Upper lobe of left lung (tissue), 6 donors: ENCODE measurements around the gene CHST8. TPM values are rescaled to one million over a fixed set of nuclear protein-coding genes. Genes with fewer than 3 reads are reported as not detected.

Source experiments
- ATAC-seq, 2 donors: fragments of 200-7000 bp; cut with Tn5 transposase; one replicate each; pipeline ENCODE4 v1.9.1; 2022; ENCODE audit warnings: mild to moderate bottlenecking in 2 of 2, moderate library complexity in 2 of 2; ENCODE audit not compliant: low FRiP score in 2 of 2
- DNase-seq, 2 donors: peaks; one replicate each; pipeline ENCODE4 v3.0.0-alpha.2; 2019 to 2020
- H3K27ac ChIP-seq, 4 donors: fragments of 200-600 bp; sonication (generic); one replicate each; pipeline ENCODE4 v1.5.1; 2016 to 2019
- H3K27me3 ChIP-seq, 4 donors: fragments of 200-600 bp; sonication (generic); one replicate each; pipeline ENCODE4 v1.5.1; 2017 to 2019
- H3K36me3 ChIP-seq, 4 donors: fragments of 200-600 bp; sonication (generic); one replicate each; pipeline ENCODE4 v1.5.1; 2016 to 2019
- H3K4me1 ChIP-seq, 4 donors: fragments of 200-600 bp; sonication (generic); one replicate each; pipeline ENCODE4 v1.5.1; 2018 to 2019
- H3K4me3 ChIP-seq, 4 donors: fragments of 200-600 bp; sonication (generic); one replicate each; pipeline ENCODE4 v1.5.1; 2017 to 2019; ENCODE audit warnings: mild to moderate bottlenecking in 2 of 4, moderate library complexity in 1 of 4
- H3K9me3 ChIP-seq, 4 donors: fragments of 200-600 bp; sonication (generic); one replicate each; pipeline ENCODE4 v1.5.1; 2018 to 2019
- CTCF ChIP-seq, 6 experiments: fragments of 450-650 bp in 4 of 6; fragments of 200-600 bp in 2 of 6; sonication (generic) in 2 of 6; IDR thresholded peaks; one replicate each; pipeline ENCODE4 v1.5.1; 2016 to 2019; ENCODE audit warnings: antibody characterized with exemption in 6 of 6
- EP300 ChIP-seq, 4 donors: sonication (generic); formaldehyde crosslinking; IDR thresholded peaks; one replicate each; pipeline ENCODE4 v1.5.1; 2017; ENCODE audit warnings: antibody characterized with exemption in 4 of 4, control low read depth in 2 of 4
- POLR2A ChIP-seq, 4 donors: fragments of 450-650 bp; IDR thresholded peaks; one replicate each; pipeline ENCODE4 v1.5.1; 2016 to 2017; ENCODE audit warnings: antibody characterized with exemption in 4 of 4, mild to moderate bottlenecking in 2 of 4
- POLR2AphosphoS5 ChIP-seq, 2 donors: sonication (generic); formaldehyde crosslinking; IDR thresholded peaks; one replicate each; pipeline ENCODE4 v1.5.1; 2017; ENCODE audit warnings: antibody characterized with exemption in 2 of 2
- WGBS, 2 donors: methylation state at CpG; one replicate each; pipeline ENCODE4 v1.1.5; 2017 to 2018; 5-methylcytosine and 5-hydroxymethylcytosine counted together
- total RNA-seq, 6 donors: library from RNA; depleted of rRNA in 4 of 6; stranded (reverse); fragments of >200 nt in 4 of 6; gene quantifications; one replicate each; pipeline versions ENCODE4 v1.1.0 to v1.2.1, GENCODE V29; 2016 to 2021
- donor health status: DM: no; HTN: no; CAD: no; lungs with moderate emphysema.
- donor health status: DM: no; HTN: yes; CAD: no; lungs with severe emphysema.

CHST8 gene
- total RNA-seq, 6 donors from 2014 or later = 0.46 to 3.1 (median 0.72) TPM; not detected in 2

- no peak for TF ChIP-seq EP300 (IDR thresholded peaks at IDR 0.05)
- no peak for TF ChIP-seq CTCF (IDR thresholded peaks at IDR 0.05)
- TF ChIP-seq POLR2A (IDR thresholded peaks at IDR 0.05) = no peak
- no peak for TF ChIP-seq POLR2AphosphoS5 (IDR thresholded peaks at IDR 0.05)
Observed at GRCh38 chr19:33705860-33706259, 84.1 kb downstream of the CHST8 start.

GRCh38 chr19:33706631-33707030, 84.9 kb downstream of the CHST8 start:
- H3K27ac ChIP-seq = no peak overlapping the region
- H3K4me1 ChIP-seq = no peaks in the 10 kb centered on the region
- H3K4me3 ChIP-seq = no peak overlapping the region
- WGBS, 2 donors = 80% methylated on average over 10 of the region's 10 CpGs
- no peaks in the 10 kb centered on the region for H3K36me3 ChIP-seq
- no peak for TF ChIP-seq POLR2AphosphoS5 (IDR thresholded peaks at IDR 0.05)
- no peak for DNase-seq
- H3K9me3 ChIP-seq = no peaks in the 10 kb centered on the region
- H3K27me3 ChIP-seq = no peaks in the 10 kb centered on the region
- ATAC-seq = no peak

More at GRCh38 chr19:33705860-33706259, 84.1 kb downstream of the CHST8 start:
- H3K27me3 ChIP-seq = no peaks in the 10 kb centered on the region
- ATAC-seq = no peak
- no peaks in the 10 kb centered on the region for H3K4me1 ChIP-seq
- no peaks in the 10 kb centered on the region for H3K9me3 ChIP-seq
- no peak overlapping the region for H3K27ac ChIP-seq
- no peaks in the 10 kb centered on the region for H3K36me3 ChIP-seq
- H3K4me3 ChIP-seq = no peak overlapping the region
- DNase-seq = no peak
- 78 to 89% methylated on average over 4 to 5 of the region's 5 CpGs for WGBS, 2 donors

DNA sequence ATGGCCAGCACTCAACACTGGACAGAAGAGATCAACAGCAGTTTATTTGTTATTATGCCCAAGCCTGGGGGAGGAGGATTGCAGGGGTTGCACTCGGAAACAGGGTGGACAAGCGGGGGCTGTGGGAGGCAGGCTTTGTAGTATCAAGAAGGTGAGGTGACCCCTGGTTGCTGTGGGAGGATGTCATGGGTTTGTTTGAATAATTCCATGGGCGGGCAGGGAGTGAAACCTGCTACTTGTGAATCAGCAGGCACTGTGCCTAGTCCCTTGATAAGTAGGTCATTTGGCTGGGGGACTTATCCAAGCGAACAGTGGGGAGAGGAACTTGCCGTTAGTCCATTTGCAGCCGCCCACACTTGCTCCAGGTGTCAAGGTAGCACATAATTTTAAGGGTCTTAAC, 90.5 kb downstream of the CHST8 start:
- H3K4me1 ChIP-seq = no peaks in the 10 kb centered on the region
- no peak for ATAC-seq
- H3K27me3 ChIP-seq = no peaks in the 10 kb centered on the region
- no peaks in the 10 kb centered on the region for H3K9me3 ChIP-seq
- WGBS, 2 donors = 60 to 61% methylated on average over 5 to 6 of the region's 6 CpGs
- TF ChIP-seq EP300 (IDR thresholded peaks at IDR 0.05) (no peak), POLR2A (IDR thresholded peaks at IDR 0.05) (no peak), CTCF (IDR thresholded peaks at IDR 0.05) (no peak), POLR2AphosphoS5 (IDR thresholded peaks at IDR 0.05) (no peak)
- no peak for DNase-seq
- no peak overlapping the region for H3K4me3 ChIP-seq
- H3K36me3 ChIP-seq = no peaks in the 10 kb centered on the region
- H3K27ac ChIP-seq = no peak overlapping the region

GRCh38 chr19:33713194-33713593, 91.4 kb downstream of the CHST8 start:
- H3K9me3 ChIP-seq = no peaks in the 10 kb centered on the region
- DNase-seq (no peak), ATAC-seq (no peak)
- no peak for TF ChIP-seq CTCF (IDR thresholded peaks at IDR 0.05)
- TF ChIP-seq POLR2A (IDR thresholded peaks at IDR 0.05) = no peak
- TF ChIP-seq EP300 (IDR thresholded peaks at IDR 0.05) = no peak
- no peak for TF ChIP-seq POLR2AphosphoS5 (IDR thresholded peaks at IDR 0.05)
- no peaks in the 10 kb centered on the region for H3K27me3 ChIP-seq
- H3K4me1 ChIP-seq = no peaks in the 10 kb centered on the region
- 59 to 65% methylated on average over 3 of the region's 3 CpGs for WGBS, 2 donors
- no peaks in the 10 kb centered on the region for H3K36me3 ChIP-seq
- H3K27ac ChIP-seq = no peak overlapping the region
- no peak overlapping the region for H3K4me3 ChIP-seq

- WGBS, 2 donors = 87 to 96% methylated on average over 3 of the region's 3 CpGs
- Histone ChIP-seq H3K4me3 (no peak overlapping the region), H3K36me3 (no peaks in the 10 kb centered on the region), H3K27me3 (no peaks in the 10 kb centered on the region), H3K4me1 (no peaks in the 10 kb centered on the region), H3K27ac (no peak overlapping the region), H3K9me3 (no peaks in the 10 kb centered on the region)
- DNase-seq (no peak), ATAC-seq (no peak)
- TF ChIP-seq POLR2A (IDR thresholded peaks at IDR 0.05) (no peak), CTCF (IDR thresholded peaks at IDR 0.05) (no peak), POLR2AphosphoS5 (IDR thresholded peaks at IDR 0.05) (no peak), EP300 (IDR thresholded peaks at IDR 0.05) (no peak)
Observed at GRCh38 chr19:33714149-33714548, 92.4 kb downstream of the CHST8 start.
